IPS-18a (cell line): Measurements from ENCODE around the gene CLEC1A.

ENCODE experiments used
- H3K27ac ChIP-seq: one replicate; pipeline ENCODE4 v1.5.1; 2013; ENCODE audit warnings: low read length
- H3K27me3 ChIP-seq: one replicate; pipeline ENCODE4 v1.6.1; 2013; ENCODE audit warnings: mild to moderate bottlenecking, low read length; ENCODE audit not compliant: control insufficient read depth, insufficient read depth
- H3K36me3 ChIP-seq: one replicate; pipeline ENCODE4 v1.6.1; 2013; ENCODE audit warnings: low read depth, low read length; ENCODE audit not compliant: control insufficient read depth
- H3K4me1 ChIP-seq: one replicate; pipeline ENCODE4 v1.6.1; 2013; ENCODE audit warnings: low read depth, low read length; ENCODE audit not compliant: control insufficient read depth
- H3K4me3 ChIP-seq: one replicate; pipeline ENCODE4 v1.5.1; 2013; ENCODE audit warnings: low read length
- H3K9ac ChIP-seq: one replicate; pipeline ENCODE4 v1.6.1; 2013; ENCODE audit warnings: mild to moderate bottlenecking, low read length, moderate library complexity
- H3K9me3 ChIP-seq: one replicate; pipeline ENCODE4 v1.6.1; 2013; ENCODE audit warnings: low read depth, low read length; ENCODE audit not compliant: control insufficient read depth

Gene CLEC1A

DNA sequence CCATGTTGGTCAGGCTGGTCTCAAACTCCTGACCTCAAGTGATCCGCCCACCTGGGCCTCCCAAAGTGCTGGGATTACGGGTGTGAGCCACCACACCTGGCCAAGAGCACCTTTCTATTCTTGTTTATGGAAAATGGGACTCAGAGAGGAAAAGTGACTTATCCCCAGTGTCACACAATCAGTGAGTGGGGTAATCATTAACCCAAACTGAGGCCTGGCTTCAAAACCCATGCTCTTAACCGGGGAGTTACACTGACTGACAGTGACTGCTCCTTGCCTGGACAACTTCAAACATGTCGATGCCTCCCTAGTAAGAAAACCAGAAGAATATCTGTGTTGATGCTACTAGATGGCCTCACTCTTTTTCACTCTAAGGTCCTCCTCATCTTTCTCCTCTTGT lies 23.9 kb upstream of the CLEC1A start:
- Histone ChIP-seq H3K27ac (no peak overlapping the region), H3K4me1 (no peaks in the 10 kb centered on the region), H3K9ac (no peak overlapping the region), H3K36me3 (no peaks in the 10 kb centered on the region), H3K4me3 (no peak overlapping the region), H3K27me3 (no peaks in the 10 kb centered on the region), H3K9me3 (no peaks in the 10 kb centered on the region)

DNA sequence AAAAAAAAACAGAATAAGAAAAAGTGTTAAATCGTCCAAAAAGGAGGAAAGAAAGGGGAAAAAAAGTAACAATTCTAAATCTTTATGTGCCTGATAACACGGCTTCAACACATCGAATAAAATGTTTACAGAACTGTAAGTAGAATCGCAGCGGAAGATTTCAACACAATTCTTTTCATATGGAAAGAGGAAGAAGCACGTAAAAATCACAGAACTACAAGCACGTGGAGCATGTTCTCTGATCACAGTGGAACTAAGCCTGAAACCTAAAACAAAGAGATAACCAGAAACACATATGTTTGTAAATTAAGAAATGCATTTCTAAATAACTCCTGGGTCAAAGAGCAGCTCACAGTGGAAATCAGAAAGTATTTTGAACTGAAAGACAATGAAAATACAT lies 22.5 kb upstream of the CLEC1A start:
- no peaks in the 10 kb centered on the region for H3K9me3 ChIP-seq
- H3K36me3 ChIP-seq, result no peaks in the 10 kb centered on the region
- no peaks in the 10 kb centered on the region for H3K27me3 ChIP-seq

DNA sequence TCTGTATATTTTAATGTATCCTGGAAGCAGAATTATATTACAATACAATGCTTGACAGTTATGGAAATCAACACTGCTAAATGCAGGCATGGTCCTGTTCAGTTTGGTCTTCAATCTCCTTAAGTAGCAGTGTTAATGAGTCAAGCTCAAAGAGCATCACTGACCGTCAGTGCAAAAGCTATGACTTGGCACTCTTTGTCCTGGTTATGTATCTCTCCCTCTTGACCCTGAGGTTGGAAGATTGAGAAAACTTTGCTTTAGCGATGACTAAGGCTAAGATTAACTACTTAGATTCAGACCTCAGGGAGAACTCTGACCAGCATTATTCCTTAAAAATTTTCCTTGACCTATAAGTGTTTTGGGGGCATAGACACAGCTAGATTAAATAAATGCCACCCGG lies 20.3 kb upstream of the CLEC1A start:
- Histone ChIP-seq H3K36me3 (no peaks in the 10 kb centered on the region), H3K27me3 (no peaks in the 10 kb centered on the region), H3K27ac (no peak overlapping the region), H3K9me3 (no peaks in the 10 kb centered on the region), H3K4me3 (no peak overlapping the region), H3K4me1 (no peaks in the 10 kb centered on the region), H3K9ac (no peak overlapping the region)

More for the DNA sequence above, 22.5 kb upstream of the CLEC1A start:
- Histone ChIP-seq H3K27ac (no peak overlapping the region), H3K4me1 (no peaks in the 10 kb centered on the region), H3K4me3 (no peak overlapping the region), H3K9ac (no peak overlapping the region)

DNA sequence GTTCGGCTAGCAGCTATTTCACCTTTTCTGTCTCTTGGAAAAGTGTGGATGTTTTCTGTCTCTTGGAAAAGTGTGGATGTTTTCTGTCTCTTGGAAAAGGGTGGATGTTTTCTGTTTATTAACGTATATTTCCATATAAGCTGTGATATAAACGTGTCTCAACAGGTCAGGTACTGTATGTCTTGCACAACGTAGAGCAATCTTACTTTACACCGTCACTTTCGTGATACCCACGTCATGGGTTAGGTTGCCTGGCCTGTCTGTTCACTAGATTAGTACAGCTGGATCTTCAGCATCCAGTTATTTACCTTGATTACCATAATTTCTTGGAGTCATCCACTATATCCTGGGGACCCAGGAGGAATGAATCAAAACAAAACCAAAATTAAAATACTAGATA lies 17.1 kb upstream of the CLEC1A start:
- no peak overlapping the region for H3K27ac ChIP-seq
- H3K36me3 ChIP-seq, result no peaks in the 10 kb centered on the region
- H3K27me3 ChIP-seq, result no peaks in the 10 kb centered on the region
- no peaks in the 10 kb centered on the region for H3K4me1 ChIP-seq
- no peak overlapping the region for H3K9ac ChIP-seq
- no peaks in the 10 kb centered on the region for H3K9me3 ChIP-seq
- H3K4me3 ChIP-seq, result no peak overlapping the region

DNA sequence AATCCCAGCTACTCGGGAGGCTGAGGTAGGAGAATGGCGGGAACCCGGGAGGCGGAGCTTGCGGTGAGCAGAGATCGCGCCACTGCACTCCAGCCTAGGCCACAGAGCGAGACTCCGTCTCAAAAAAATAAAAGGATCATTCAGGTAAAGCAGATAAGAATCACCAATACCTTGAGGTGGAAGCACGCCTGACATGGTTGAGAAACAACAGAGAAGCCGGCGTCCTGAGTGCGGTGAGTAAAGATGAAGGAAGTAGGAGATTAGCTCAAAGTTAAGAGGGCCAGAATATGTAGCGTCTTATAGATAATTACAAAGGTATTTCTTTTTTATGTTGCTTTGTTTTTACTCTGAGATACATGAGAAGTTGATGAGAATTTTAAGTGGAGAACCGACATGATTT lies 16.5 kb upstream of the CLEC1A start:
- H3K9ac ChIP-seq, result no peak overlapping the region
- H3K9me3 ChIP-seq, result no peaks in the 10 kb centered on the region
- no peaks in the 10 kb centered on the region for H3K4me1 ChIP-seq
- no peak overlapping the region for H3K4me3 ChIP-seq
- no peaks in the 10 kb centered on the region for H3K36me3 ChIP-seq
- no peak overlapping the region for H3K27ac ChIP-seq
- no peaks in the 10 kb centered on the region for H3K27me3 ChIP-seq

DNA sequence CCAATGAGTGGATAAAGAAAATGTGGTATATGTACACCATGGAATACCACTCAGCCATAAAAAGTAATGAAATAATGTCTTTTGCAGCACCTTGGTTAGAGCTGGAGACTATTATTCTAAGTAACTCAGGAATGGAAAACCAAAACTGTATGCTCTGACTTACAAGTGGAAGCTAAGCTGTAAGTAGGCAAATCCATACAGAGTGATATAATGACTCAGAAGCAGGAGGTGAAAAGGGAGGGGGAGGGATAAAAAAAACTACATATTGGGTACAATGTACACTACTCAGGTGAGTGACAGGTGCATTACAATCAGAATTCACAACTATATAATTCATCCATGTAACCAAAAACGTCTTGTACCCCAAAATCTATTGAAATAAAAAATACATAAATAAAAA lies 15.1 kb upstream of the CLEC1A start:
- Histone ChIP-seq H3K9me3 (no peaks in the 10 kb centered on the region), H3K4me1 (no peaks in the 10 kb centered on the region), H3K27ac (no peak overlapping the region), H3K36me3 (no peaks in the 10 kb centered on the region), H3K9ac (no peak overlapping the region), H3K4me3 (no peak overlapping the region), H3K27me3 (no peaks in the 10 kb centered on the region)

DNA sequence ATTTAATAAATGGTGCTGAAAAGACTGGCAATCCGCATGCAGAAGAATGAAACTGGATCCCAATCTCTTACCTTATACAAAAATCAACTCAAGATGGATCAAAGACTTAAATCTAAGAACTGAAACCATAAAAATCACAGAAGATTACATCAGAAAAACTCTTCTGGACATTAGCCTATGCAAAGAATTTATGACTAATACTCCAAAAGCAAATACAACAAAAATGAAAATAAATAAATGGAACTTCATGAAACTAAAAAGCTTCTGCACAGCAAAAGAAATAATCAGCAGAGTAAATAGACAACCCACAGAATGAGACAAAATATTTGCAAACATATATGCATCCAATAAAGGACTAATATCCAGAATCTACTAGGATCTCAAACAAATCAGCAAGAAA lies 14.3 kb upstream of the CLEC1A start:
- Histone ChIP-seq H3K9ac (no peak overlapping the region), H3K4me3 (no peak overlapping the region), H3K27ac (no peak overlapping the region), H3K27me3 (no peaks in the 10 kb centered on the region), H3K9me3 (no peaks in the 10 kb centered on the region), H3K36me3 (no peaks in the 10 kb centered on the region), H3K4me1 (no peaks in the 10 kb centered on the region)

DNA sequence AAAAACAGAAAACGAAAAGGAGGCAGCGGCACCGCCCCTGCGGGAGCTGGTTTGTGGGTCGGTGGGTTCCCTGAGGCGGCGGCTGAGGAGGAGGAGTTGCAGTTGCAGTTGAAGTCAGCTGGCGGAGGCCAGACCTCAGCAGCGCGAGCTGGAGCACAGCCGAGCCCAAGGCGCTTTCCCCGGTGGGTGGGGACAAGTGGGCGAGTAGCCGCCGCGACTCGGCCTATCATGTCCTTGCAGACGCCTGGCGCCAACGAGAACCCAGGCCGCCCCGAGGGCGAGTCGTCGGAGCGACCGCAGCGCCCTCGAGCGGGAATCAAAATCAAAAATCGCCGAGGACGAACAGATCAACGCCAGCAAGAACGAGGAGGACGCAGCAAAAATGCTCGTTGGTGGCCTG lies 12.7 kb upstream of the CLEC1A start:
- Histone ChIP-seq H3K36me3 (no peaks in the 10 kb centered on the region), H3K27ac (no peak overlapping the region), H3K27me3 (no peaks in the 10 kb centered on the region), H3K9me3 (no peaks in the 10 kb centered on the region), H3K4me1 (no peaks in the 10 kb centered on the region), H3K9ac (no peak overlapping the region), H3K4me3 (no peak overlapping the region)

DNA sequence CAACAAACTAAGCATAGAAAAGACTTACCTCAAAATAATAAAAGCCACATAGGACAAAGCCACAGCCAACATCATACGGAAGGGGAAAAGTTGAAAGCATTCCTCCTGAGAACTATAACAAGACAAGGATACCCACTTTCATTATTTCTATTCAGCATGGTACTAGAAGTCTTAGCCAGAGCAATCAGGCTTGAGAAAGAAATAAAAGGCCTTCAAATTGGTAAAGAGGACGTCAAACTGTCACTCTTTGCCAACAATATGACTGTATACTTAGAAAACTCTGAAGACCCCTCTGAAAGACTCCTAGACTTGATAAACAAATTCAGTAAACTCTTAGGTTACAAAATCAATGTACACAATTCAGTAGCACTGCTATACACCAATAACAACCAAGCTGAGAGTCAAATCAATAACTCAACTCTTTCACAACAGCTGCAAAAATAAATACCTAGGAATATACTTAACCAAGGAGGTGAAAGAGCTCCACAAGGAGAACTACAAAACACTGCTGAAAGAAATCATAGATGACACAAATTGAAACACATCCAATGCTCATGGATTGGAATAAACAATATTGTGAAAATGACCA lies 11.6 kb upstream of the CLEC1A start:
- no peak overlapping the region for H3K4me3 ChIP-seq
- H3K27me3 ChIP-seq, result no peaks in the 10 kb centered on the region
- no peaks in the 10 kb centered on the region for H3K4me1 ChIP-seq
- H3K27ac ChIP-seq, result no peak overlapping the region
- H3K9ac ChIP-seq, result no peak overlapping the region
- H3K36me3 ChIP-seq, result no peaks in the 10 kb centered on the region
- no peaks in the 10 kb centered on the region for H3K9me3 ChIP-seq

DNA sequence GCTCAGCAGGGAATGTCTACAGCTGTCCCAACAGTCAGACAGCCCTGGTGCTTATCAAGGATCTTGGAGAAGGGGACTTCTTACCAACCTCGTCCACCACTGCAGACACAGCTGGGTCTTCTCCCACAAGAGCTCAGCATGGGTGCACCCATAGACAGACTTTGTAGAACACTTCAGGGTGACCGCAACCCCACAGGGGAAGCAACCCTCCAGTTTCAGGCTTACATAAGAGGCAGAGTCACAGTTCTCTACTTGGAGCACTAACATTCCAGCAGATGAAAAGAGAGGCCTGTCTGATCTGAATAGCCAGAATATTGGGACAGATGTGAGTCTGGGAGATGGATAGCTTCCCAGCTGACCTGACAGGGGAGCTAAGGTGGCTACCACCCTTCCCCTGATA lies 3.5 kb upstream of the CLEC1A start:
- Histone ChIP-seq H3K4me3 (no peak overlapping the region), H3K9me3 (no peaks in the 10 kb centered on the region), H3K27me3 (no peaks in the 10 kb centered on the region), H3K4me1 (peaks cover 13% of the 10 kb centered on the region), H3K9ac (no peak overlapping the region), H3K36me3 (no peaks in the 10 kb centered on the region), H3K27ac (no peak overlapping the region)

DNA sequence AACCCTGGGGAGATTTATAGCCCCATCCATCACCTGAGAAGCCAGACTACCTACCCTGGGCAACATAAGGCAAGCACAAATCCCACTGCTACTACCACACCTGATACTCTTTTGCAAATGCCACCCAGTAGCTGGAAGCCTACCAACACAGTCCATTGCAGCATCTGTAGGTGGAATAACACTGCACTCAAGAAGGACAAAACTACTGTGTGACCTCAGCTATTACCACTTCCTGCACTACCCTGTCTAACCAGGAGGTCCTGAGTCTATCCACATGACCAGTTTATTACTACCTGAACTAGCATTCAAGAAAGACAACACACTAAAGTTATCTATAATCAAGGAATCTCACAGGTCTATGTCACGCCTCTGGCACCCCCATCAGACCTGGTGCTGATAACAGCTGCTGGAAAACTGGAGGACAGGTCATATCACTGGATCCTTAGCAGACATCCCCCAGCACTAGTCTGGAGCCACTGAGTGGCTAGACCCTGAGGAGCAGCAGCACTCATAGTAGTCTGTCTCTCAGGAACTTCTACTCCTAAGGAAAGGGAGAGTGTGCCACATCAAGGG lies 2.9 kb upstream of the CLEC1A start:
- H3K27me3 ChIP-seq, result no peaks in the 10 kb centered on the region
- H3K9me3 ChIP-seq, result no peaks in the 10 kb centered on the region
- no peak overlapping the region for H3K9ac ChIP-seq
- peaks cover 13% of the 10 kb centered on the region for H3K4me1 ChIP-seq
- no peak overlapping the region for H3K4me3 ChIP-seq
- H3K36me3 ChIP-seq, result no peaks in the 10 kb centered on the region
- H3K27ac ChIP-seq, result no peak overlapping the region

DNA sequence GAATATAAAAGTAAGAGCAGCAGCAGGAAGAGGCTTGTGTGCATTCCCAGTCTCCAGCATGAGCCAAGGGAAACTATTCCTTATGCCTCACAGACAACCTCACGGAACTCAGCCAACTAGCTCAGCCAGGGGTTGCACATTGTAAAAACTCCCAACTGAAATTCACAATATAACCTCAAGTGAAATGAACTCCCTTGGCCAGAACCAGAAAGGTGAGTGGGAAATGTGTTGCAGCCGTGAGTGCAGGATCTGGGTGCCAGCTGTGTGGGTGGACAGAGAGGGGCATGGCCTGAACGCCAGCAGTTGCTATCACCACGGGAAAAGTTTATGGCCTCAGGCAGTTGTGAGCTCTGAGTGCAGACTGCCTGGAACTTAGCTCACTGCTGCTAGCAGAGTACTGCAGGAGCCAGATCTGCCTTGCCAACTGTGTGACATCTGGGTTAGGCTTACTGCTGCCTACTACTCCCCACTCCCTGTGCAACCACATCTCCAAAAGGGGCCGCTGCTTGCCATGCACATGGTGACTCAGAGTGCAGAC lies 2.3 kb upstream of the CLEC1A start:
- no peaks in the 10 kb centered on the region for H3K36me3 ChIP-seq
- H3K27me3 ChIP-seq, result no peaks in the 10 kb centered on the region
- no peak overlapping the region for H3K4me3 ChIP-seq
- no peaks in the 10 kb centered on the region for H3K9me3 ChIP-seq
- H3K27ac ChIP-seq, result no peak overlapping the region
- H3K4me1 ChIP-seq, result peaks cover 13% of the 10 kb centered on the region
- H3K9ac ChIP-seq, result no peak overlapping the region
